Astrocyte (in vitro differentiated cells and primary cell): Measurements from ENCODE around the gene ZNF407.

Experiments
- EZH2 ChIP-seq: IDR thresholded peaks from 2 replicates; pipeline ENCODE4 v1.6.1; 2012; ENCODE audit warnings: mild to moderate bottlenecking, low read length, inconsistent platforms; ENCODE audit not compliant: insufficient read depth
- TF ChIP-seq, protein P1 (sequence below): IDR thresholded peaks from 2 replicates; pipeline ENCODE4 v1.5.1; 2011; ENCODE audit warnings: low read depth, mild to moderate bottlenecking, inconsistent platforms, low read length, moderate library complexity; ENCODE audit not compliant: insufficient read depth

DNA sequence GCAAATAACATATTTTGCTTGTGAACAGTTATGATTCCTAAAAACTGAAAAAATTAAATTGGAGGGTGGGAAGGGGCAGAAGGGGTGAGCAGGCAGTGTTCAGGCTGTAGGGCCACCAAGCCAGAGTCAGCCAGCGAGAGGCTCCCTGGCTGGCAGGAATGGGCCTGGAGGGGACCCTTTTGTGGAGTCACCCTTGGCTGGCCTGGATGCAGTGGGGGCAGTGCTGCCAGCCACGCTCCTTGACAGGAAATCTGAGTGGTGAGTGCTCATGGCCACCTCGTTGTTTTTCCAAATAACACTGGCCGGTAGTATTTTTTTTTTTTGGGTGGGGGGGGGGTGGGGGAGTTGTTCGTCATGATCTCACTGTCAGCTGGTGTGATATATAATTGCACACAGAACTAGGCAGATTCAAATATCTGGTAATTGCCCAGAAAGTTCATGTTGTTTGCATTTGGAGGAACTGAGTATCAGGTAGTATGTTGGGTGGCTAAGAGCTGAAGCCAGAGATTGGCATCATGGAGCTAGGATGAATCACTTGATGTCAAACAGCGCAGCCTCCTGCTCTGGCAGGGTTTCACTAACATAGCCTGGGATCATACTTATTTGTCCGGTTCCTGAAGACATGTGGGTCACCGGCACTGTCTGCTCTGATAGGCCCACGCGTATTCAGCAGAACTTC is 451.2 kb downstream of the ZNF407 start:
- TF ChIP-seq, protein P1, sequence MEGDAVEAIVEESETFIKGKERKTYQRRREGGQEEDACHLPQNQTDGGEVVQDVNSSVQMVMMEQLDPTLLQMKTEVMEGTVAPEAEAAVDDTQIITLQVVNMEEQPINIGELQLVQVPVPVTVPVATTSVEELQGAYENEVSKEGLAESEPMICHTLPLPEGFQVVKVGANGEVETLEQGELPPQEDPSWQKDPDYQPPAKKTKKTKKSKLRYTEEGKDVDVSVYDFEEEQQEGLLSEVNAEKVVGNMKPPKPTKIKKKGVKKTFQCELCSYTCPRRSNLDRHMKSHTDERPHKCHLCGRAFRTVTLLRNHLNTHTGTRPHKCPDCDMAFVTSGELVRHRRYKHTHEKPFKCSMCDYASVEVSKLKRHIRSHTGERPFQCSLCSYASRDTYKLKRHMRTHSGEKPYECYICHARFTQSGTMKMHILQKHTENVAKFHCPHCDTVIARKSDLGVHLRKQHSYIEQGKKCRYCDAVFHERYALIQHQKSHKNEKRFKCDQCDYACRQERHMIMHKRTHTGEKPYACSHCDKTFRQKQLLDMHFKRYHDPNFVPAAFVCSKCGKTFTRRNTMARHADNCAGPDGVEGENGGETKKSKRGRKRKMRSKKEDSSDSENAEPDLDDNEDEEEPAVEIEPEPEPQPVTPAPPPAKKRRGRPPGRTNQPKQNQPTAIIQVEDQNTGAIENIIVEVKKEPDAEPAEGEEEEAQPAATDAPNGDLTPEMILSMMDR: no peak
- TF ChIP-seq EZH2: no peak
